ENCODE measurements around the gene FCN3. TPM values are rescaled to one million over a fixed set of nuclear protein-coding genes. Genes with fewer than 3 reads are reported as not detected.

FCN3 gene
- total RNA-seq, 6 experiments from 2014 or later, result not detected

- Mint-ChIP-seq H3K27me3 (ENCODE audit: insufficient read depth) (peaks cover 2% of the 10 kb centered on the region), H3K4me1 (ENCODE audit: low read depth) (peaks cover 2% of the 10 kb centered on the region), H3K36me3 (ENCODE audit: low read depth) (peaks cover 38% of the 10 kb centered on the region), H3K4me3 (no peak overlapping the region), H3K9me3 (no peaks in the 10 kb centered on the region), H3K27ac (no peak overlapping the region)
- no peak for DNase-seq
- TF ChIP-seq CTCF (IDR thresholded peaks at IDR 0.05), result no peak
These were observed 14.8 kb downstream of the FCN3 start for GRCh38 chr1:27359822-27360158.

GRCh38 chr1:27358928-27359313 is 15.7 kb downstream of the FCN3 start:
- Mint-ChIP-seq H3K27me3 (ENCODE audit: insufficient read depth) (peaks cover 2% of the 10 kb centered on the region), H3K36me3 (ENCODE audit: low read depth) (peaks cover 38% of the 10 kb centered on the region), H3K4me1 (ENCODE audit: low read depth) (no peaks in the 10 kb centered on the region), H3K9me3 (no peaks in the 10 kb centered on the region), H3K4me3 (no peak overlapping the region), H3K27ac (no peak overlapping the region)
- no peak for DNase-seq
- TF ChIP-seq CTCF (IDR thresholded peaks at IDR 0.05), result no peak

- H3K9me3 Mint-ChIP-seq, result no peaks in the 10 kb centered on the region
- no peak for TF ChIP-seq CTCF (IDR thresholded peaks at IDR 0.05)
- no peak overlapping the region for H3K27ac Mint-ChIP-seq
- H3K4me1 Mint-ChIP-seq (ENCODE audit: low read depth), result no peaks in the 10 kb centered on the region
- H3K27me3 Mint-ChIP-seq (ENCODE audit: insufficient read depth), result no peaks in the 10 kb centered on the region; the same call in 1 of the 2 replicates
- H3K36me3 Mint-ChIP-seq (ENCODE audit: low read depth), result peaks cover 33% of the 10 kb centered on the region
- DNase-seq, result no peak
- H3K4me3 Mint-ChIP-seq, result no peak overlapping the region
These were observed 16.3 kb downstream of the FCN3 start for GRCh38 chr1:27358038-27358927.

GRCh38 chr1:27357281-27358037 is 17.2 kb downstream of the FCN3 start:
- TF ChIP-seq CTCF (IDR thresholded peaks at IDR 0.05), result peak; percentile 99
- H3K4me1 Mint-ChIP-seq (ENCODE audit: low read depth), result no peaks in the 10 kb centered on the region
- no peaks in the 10 kb centered on the region for H3K9me3 Mint-ChIP-seq
- H3K36me3 Mint-ChIP-seq (ENCODE audit: low read depth), result peaks cover 28% of the 10 kb centered on the region
- no peak overlapping the region for H3K27ac Mint-ChIP-seq
- H3K27me3 Mint-ChIP-seq (ENCODE audit: insufficient read depth), result no peaks in the 10 kb centered on the region; the same call in 1 of the 2 replicates
- H3K4me3 Mint-ChIP-seq, result no peak overlapping the region
- no peak for DNase-seq

GRCh38 chr1:27356619-27357280 is 17.9 kb downstream of the FCN3 start:
- no peaks in the 10 kb centered on the region for H3K9me3 Mint-ChIP-seq
- no peak for TF ChIP-seq CTCF (IDR thresholded peaks at IDR 0.05)
- no peak overlapping the region for H3K4me3 Mint-ChIP-seq
- H3K36me3 Mint-ChIP-seq (ENCODE audit: low read depth), result peaks cover 28% of the 10 kb centered on the region
- DNase-seq, result no peak
- no peak overlapping the region for H3K27ac Mint-ChIP-seq
- no peaks in the 10 kb centered on the region; the same call in 1 of the 2 replicates for H3K27me3 Mint-ChIP-seq (ENCODE audit: insufficient read depth)
- H3K4me1 Mint-ChIP-seq (ENCODE audit: low read depth), result no peaks in the 10 kb centered on the region
